ENCODE results near the gene ABCC1.
"Not testable (repeated sequence)": the region's sequence is repeated elsewhere in the genome, so short reads cannot be mapped to it uniquely, and the experiment has no call there.

The ABCC1 gene

DNA sequence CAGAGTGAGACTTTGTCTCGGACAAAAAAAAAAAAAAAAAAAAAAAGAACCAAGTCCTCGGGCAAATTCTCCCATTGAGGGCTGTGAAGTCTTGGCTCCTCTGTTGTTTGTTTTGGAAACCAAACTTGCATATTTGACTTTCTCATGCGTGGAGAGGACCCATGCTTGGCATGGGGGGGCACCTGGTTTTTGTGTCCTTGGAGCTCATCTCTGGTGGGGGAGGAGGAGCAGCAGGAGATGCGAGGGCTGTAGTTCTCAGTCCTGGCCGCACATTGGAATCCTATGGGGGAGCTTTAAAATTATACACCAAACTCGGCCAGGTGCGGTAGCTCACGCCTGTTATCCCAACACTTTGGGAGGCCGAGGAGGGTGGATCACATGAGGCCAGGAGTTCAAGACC, 199.3 kb downstream of the ABCC1 start:
- no peak overlapping the region for H3K4me3 Mint-ChIP-seq
- peaks cover 5% of the 10 kb centered on the region for H3K4me1 Mint-ChIP-seq
- no peak for DNase-seq
- no peaks in the 10 kb centered on the region for H3K36me3 Mint-ChIP-seq (ENCODE audit: low read depth)
- H3K27me3 Mint-ChIP-seq (ENCODE audit: low read depth, poor library complexity): peaks cover 3% of the 10 kb centered on the region
- TF ChIP-seq, protein P1, sequence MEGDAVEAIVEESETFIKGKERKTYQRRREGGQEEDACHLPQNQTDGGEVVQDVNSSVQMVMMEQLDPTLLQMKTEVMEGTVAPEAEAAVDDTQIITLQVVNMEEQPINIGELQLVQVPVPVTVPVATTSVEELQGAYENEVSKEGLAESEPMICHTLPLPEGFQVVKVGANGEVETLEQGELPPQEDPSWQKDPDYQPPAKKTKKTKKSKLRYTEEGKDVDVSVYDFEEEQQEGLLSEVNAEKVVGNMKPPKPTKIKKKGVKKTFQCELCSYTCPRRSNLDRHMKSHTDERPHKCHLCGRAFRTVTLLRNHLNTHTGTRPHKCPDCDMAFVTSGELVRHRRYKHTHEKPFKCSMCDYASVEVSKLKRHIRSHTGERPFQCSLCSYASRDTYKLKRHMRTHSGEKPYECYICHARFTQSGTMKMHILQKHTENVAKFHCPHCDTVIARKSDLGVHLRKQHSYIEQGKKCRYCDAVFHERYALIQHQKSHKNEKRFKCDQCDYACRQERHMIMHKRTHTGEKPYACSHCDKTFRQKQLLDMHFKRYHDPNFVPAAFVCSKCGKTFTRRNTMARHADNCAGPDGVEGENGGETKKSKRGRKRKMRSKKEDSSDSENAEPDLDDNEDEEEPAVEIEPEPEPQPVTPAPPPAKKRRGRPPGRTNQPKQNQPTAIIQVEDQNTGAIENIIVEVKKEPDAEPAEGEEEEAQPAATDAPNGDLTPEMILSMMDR (IDR thresholded peaks at IDR 0.05): no peak
- H3K9me3 Mint-ChIP-seq: no peaks in the 10 kb centered on the region
- H3K27ac Mint-ChIP-seq: no peak overlapping the region

DNA sequence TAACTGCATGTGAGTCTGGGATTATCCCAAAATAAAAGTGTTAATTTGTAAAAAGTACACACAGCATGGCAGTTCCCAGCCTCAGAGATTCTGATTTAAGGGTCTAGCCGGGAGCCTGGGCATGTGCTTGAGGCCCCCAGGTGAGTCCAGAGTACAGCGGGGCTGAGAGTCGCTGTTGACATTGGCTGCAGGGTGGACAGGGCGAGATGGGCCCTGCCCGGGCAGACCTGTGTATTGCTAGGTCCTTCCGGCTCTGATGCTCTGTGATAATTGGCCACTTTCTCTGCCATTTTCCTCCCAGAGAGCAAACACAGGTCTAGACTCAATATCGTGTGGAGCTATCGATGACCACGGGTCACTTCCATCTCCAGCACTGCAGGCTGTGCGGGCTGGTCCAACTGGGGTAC, 200.3 kb downstream of the ABCC1 start:
- no peak overlapping the region for H3K4me3 Mint-ChIP-seq

DNA sequence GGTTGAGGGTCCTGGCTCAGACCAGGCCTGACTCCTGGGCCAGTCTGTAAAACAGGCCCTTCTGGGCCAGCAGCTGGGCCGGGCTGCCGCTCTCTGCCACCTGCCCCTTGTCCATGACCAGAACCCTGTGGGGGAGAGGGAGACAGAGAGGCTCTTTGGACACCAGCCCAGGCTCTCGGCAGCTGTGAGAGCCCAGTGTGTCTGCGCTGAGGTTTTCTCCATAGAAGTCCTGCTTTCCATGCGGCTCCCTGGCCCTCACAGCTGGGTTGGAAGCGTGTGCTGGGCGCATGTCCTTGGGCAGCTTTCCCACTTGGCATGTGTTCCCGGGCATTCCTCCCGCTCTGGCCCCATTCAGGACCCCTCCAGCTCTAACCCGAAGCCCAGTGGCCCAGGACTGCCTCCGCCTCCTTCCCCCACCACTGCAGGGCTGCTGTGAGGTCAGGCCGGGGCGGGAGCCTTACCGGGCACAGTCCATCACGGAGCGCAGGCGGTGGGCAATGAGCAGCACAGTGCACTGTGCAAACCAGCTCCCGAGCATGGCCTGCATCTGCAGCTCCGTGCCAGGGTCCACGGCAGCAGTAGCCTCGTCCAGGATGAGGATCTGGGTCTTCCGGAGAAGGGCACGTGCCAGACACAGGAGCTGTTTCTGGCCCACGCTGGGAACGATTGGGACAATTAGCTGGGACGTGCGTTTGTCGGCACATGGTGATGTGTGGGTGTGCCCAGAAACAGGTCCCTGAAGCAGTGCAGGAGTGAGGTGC, 200.9 kb downstream of the ABCC1 start:
- Mint-ChIP-seq H3K9me3 (no peaks in the 10 kb centered on the region), H3K27ac (no peak overlapping the region), H3K27me3 (ENCODE audit: low read depth, poor library complexity) (peaks cover 8% of the 10 kb centered on the region), H3K4me3 (no peak overlapping the region), H3K36me3 (ENCODE audit: low read depth) (no peaks in the 10 kb centered on the region), H3K4me1 (peaks cover 5% of the 10 kb centered on the region)
- no peak for DNase-seq
- TF ChIP-seq, protein P1 (IDR thresholded peaks at IDR 0.05): no peak

More for the DNA sequence above, 200.3 kb downstream of the ABCC1 start:
- Mint-ChIP-seq H3K27me3 (ENCODE audit: low read depth, poor library complexity) (peaks cover 3% of the 10 kb centered on the region), H3K27ac (no peak overlapping the region), H3K9me3 (no peaks in the 10 kb centered on the region), H3K36me3 (ENCODE audit: low read depth) (no peaks in the 10 kb centered on the region), H3K4me1 (peaks cover 5% of the 10 kb centered on the region)
- DNase-seq: no peak
- TF ChIP-seq, protein P1 (IDR thresholded peaks at IDR 0.05): no peak

DNA sequence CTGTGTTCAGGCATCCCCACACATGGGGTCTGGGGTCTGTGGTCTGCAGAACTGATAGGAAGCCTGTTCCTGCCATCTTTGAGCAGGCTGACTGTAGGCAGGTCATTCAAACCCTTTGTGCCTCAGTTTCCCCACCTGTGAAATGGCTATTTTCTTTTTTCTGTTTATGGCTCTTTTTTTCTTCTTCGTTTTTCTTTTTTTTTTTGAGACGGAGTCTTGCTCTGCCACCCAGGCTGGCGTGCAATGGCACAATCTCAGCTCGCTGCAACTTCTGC, 201.4 kb downstream of the ABCC1 start:
- TF ChIP-seq, protein P1 (IDR thresholded peaks at IDR 0.05): no peak
- H3K9me3 Mint-ChIP-seq: no peaks in the 10 kb centered on the region

DNA sequence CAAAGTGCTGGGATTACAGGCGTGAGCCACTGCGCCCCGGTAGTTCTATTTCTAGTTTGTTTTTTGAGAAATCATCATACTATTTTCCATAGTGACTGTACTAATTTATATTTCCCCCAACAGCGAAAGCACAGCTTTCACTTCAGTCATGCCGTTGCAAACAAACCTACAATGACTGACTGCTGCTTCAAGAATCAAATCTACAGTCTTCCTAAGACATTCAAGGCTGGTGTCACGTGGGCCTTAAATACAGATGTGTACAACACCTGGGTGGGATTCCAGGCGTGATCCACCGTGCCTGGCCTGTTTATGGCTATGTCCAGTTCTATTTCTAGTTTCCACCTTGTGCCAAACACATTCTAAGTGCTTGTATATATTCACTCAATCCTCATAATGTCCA, 201.9 kb downstream of the ABCC1 start:
- peaks cover 4% of the 10 kb centered on the region for H3K36me3 Mint-ChIP-seq (ENCODE audit: low read depth)
- TF ChIP-seq, protein P1 (IDR thresholded peaks at IDR 0.05): no peak
- peaks cover 11% of the 10 kb centered on the region for H3K27me3 Mint-ChIP-seq (ENCODE audit: low read depth, poor library complexity)
- H3K4me1 Mint-ChIP-seq: peaks cover 5% of the 10 kb centered on the region
- H3K9me3 Mint-ChIP-seq: peaks cover 4% of the 10 kb centered on the region
- no peak overlapping the region for H3K4me3 Mint-ChIP-seq
- no peak for DNase-seq
- no peak overlapping the region for H3K27ac Mint-ChIP-seq

More for the DNA sequence above, 201.4 kb downstream of the ABCC1 start:
- no peak overlapping the region for H3K4me3 Mint-ChIP-seq
- H3K4me1 Mint-ChIP-seq: peaks cover 5% of the 10 kb centered on the region
- H3K27me3 Mint-ChIP-seq (ENCODE audit: low read depth, poor library complexity): peaks cover 11% of the 10 kb centered on the region
- no peaks in the 10 kb centered on the region for H3K36me3 Mint-ChIP-seq (ENCODE audit: low read depth)
- DNase-seq: no peak
- H3K27ac Mint-ChIP-seq: no peak overlapping the region

DNA sequence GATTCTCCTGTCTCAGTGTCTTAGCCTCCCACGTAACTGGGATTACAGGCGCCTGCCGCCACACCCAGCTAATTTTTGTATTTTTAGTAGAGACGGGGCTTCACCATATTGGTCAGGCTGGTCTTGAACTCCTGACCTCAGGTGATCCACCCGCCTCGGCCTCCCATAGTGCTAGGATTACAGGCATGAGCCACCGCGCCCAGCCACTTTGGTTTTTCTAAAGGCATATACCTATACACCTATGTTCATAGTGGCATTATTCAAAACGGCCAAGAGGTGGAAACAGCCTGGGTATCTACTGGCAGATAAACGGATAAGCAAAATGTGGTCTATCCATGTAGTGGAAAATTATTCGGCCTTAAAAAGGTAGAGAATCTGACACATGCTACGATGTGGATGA, 203.6 kb downstream of the ABCC1 start:
- H3K4me1 Mint-ChIP-seq; H3K27ac Mint-ChIP-seq; H3K36me3 Mint-ChIP-seq (ENCODE audit: low read depth); H3K4me3 Mint-ChIP-seq; DNase-seq: not testable (repeated sequence)
- Mint-ChIP-seq H3K9me3 (peaks cover 21% of the 10 kb centered on the region), H3K27me3 (ENCODE audit: low read depth, poor library complexity) (peaks cover 15% of the 10 kb centered on the region)

Measured in nephron progenitor cell (in vitro differentiated cells).